Caco-2 (cell line): ENCODE results near the gene ATP10B. TPM values are rescaled to one million over a fixed set of nuclear protein-coding genes. Genes with fewer than 3 reads are reported as not detected.

Experiments
- BruUV-seq: library from RNA; stranded (reverse); fragments of 400-500 nt; replicated peaks from 2 replicates; lab custom pipeline; 2021; lab: Mats Ljungman, UMichigan
- CTCF ChIA-PET: fragments of 300-600 bp; sonication (Branson Sonifier 250); formaldehyde crosslinking; loops from one replicate; lab custom pipeline; 2022; ENCODE audit warnings: antibody characterized with exemption; lab: Charles Lee
- POLR2A ChIA-PET: fragments of 300-600 bp; sonication (Branson Sonifier 250); formaldehyde crosslinking; loops from one replicate; lab custom pipeline; 2022; ENCODE audit warnings: antibody characterized with exemption; lab: Charles Lee
- DNase-seq, 2 experiments: peaks; one replicate each; pipeline versions ENCODE4 v3.0.0 to v3.0.0-alpha.2; 2020 to 2022
- H3K27me3 ChIP-seq: replicated peaks from 2 replicates; pipeline ENCODE4 v1.6.0; 2011; ENCODE audit warnings: low read length; ENCODE audit not compliant: control insufficient read depth, insufficient read depth
- H3K36me3 ChIP-seq: 2 replicates; pipeline ENCODE4 v1.5.1; 2011; ENCODE audit warnings: low read length; ENCODE audit not compliant: control insufficient read depth, insufficient read depth
- H3K4me1 ChIP-seq: fragments of 250-450 bp; sonication (Bioruptor Pico); 2 replicates; pipeline ENCODE4 v1.5.1; 2020; ENCODE audit warnings: mild to moderate bottlenecking
- H3K4me3 ChIP-seq: 2 replicates; pipeline ENCODE4 v1.5.1; 2011; ENCODE audit warnings: low read depth, mild to moderate bottlenecking, control low read depth, low read length
- H3K9me3 ChIP-seq: fragments of 250-450 bp; sonication (Bioruptor Pico); 2 replicates; pipeline ENCODE4 v1.5.1; 2020; ENCODE audit warnings: mild to moderate bottlenecking, moderate library complexity
- H3K27ac Mint-ChIP-seq: one replicate; pipeline ENCODE4 v1.8.0; 2022; ENCODE audit warnings: mixed read lengths; ENCODE audit not compliant: unreplicated experiment
- H3K27me3 Mint-ChIP-seq: one replicate; pipeline ENCODE4 v1.8.0; 2022; ENCODE audit warnings: mixed read lengths; ENCODE audit not compliant: insufficient read depth, unreplicated experiment
- H3K36me3 Mint-ChIP-seq: one replicate; pipeline ENCODE4 v1.8.0; 2022; ENCODE audit warnings: mild to moderate bottlenecking, mixed read lengths; ENCODE audit not compliant: insufficient read depth, unreplicated experiment
- H3K4me1 Mint-ChIP-seq: one replicate; pipeline ENCODE4 v1.8.0; 2022; ENCODE audit warnings: low read depth, mixed read lengths; ENCODE audit not compliant: unreplicated experiment
- H3K4me3 Mint-ChIP-seq: one replicate; pipeline ENCODE4 v1.8.0; 2022; ENCODE audit warnings: mild to moderate bottlenecking, moderate library complexity, mixed read lengths; ENCODE audit not compliant: unreplicated experiment
- H3K9me3 Mint-ChIP-seq: one replicate; pipeline ENCODE4 v1.8.0; 2022; ENCODE audit warnings: mixed read lengths; ENCODE audit not compliant: unreplicated experiment
- intact Hi-C: fragments of 100-400 bp; cut with micrococcal nuclease; formaldehyde crosslinking; loops from one replicate; pipeline ENCODE4 v1.10.0; 2022; ENCODE audit not compliant: unreplicated experiment
- total RNA-seq: library from RNA; stranded (reverse); gene quantifications from 2 replicates; pipeline ENCODE4 v1.2.3, GENCODE V29; 2022
- TF ChIP-seq, protein P1 (sequence below), 2 experiments: fragments of 200-600 bp in 1 of 2; IDR thresholded peaks; 1 replicate in 1 of 2; 2 replicates in 1 of 2; pipeline versions ENCODE4 v1.5.1 to v1.8.0; 2011 to 2022; ENCODE audit warnings: antibody characterized with exemption in 1 of 2, control low read depth in 1 of 2, inconsistent platforms in 1 of 2, low read depth in 1 of 2, low read length in 1 of 2, mild to moderate bottlenecking in 1 of 2, moderate library complexity in 1 of 2; ENCODE audit not compliant: insufficient read depth in 1 of 2, severe bottlenecking in 1 of 2, unreplicated experiment in 1 of 2

ATP10B gene
- total RNA-seq, 1 experiment from 2014 or later = 0.43 TPM

DNA sequence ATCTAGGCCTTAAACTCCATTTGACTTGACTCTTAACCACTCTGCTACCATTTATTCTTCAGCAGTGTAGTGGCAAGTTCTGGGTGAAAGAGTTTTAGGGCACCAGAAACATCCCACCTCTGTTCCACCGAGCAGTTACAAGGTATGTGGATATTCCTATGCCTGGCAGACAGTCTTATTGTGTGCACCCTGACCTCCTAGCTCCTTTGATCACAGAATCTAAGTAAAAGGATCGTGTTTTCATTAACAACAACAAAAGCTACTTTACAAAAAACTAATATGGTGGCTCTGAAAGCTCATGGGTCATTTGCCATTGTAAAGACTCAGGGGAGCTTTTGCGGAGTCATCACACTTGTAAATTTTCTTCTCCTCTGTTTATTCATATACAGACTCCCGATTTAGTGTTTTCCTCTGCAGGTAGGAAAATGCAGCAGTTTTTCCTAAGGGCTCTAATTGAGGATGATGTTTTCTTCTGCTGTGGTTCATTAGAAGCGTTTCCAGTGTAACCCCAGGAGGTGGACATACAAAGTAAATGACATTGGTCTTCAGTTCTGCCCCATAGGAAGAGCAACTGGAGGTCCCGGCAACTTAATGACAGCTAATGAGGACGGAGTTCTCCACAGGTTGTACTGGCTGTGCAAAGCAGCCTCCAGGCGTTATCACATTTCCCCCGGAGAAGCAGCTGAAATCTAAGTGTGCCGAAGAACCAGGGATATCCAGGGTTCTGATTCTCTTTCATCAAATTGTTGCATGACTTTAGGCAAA, 78.2 kb downstream of the ATP10B start:
- TF ChIP-seq, protein P1, sequence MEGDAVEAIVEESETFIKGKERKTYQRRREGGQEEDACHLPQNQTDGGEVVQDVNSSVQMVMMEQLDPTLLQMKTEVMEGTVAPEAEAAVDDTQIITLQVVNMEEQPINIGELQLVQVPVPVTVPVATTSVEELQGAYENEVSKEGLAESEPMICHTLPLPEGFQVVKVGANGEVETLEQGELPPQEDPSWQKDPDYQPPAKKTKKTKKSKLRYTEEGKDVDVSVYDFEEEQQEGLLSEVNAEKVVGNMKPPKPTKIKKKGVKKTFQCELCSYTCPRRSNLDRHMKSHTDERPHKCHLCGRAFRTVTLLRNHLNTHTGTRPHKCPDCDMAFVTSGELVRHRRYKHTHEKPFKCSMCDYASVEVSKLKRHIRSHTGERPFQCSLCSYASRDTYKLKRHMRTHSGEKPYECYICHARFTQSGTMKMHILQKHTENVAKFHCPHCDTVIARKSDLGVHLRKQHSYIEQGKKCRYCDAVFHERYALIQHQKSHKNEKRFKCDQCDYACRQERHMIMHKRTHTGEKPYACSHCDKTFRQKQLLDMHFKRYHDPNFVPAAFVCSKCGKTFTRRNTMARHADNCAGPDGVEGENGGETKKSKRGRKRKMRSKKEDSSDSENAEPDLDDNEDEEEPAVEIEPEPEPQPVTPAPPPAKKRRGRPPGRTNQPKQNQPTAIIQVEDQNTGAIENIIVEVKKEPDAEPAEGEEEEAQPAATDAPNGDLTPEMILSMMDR (IDR thresholded peaks at IDR 0.05; ENCODE audit: insufficient read depth in 1 of 2, low read depth in 1 of 2, low read length in 1 of 2, severe bottlenecking in 1 of 2, unreplicated experiment in 1 of 2) = no peak
- BruUV-seq = no TSS peak
- Mint-ChIP-seq H3K36me3 (no peaks in the 10 kb centered on the region), H3K9me3 (no peaks in the 10 kb centered on the region), H3K27ac (no peak overlapping the region), H3K4me1 (no peaks in the 10 kb centered on the region), H3K27me3 (peaks cover 3% of the 10 kb centered on the region), H3K4me3 (no peak overlapping the region)
- POLR2A ChIA-PET = no interaction called here
- intact Hi-C loops = no loop called here
- Histone ChIP-seq H3K4me1 (no peaks in the 10 kb centered on the region), H3K4me3 (no peak overlapping the region), H3K36me3 (no peaks in the 10 kb centered on the region), H3K27me3 (no peaks in the 10 kb centered on the region), H3K9me3 (no peaks in the 10 kb centered on the region)
- CTCF ChIA-PET = no interaction called here
- no peak for DNase-seq

- H3K4me1 ChIP-seq = no peaks in the 10 kb centered on the region
- intact Hi-C loops = no loop called here
- no peak overlapping the region for H3K4me3 Mint-ChIP-seq
- ChIA-PET POLR2A (no interaction called here), CTCF (no interaction called here)
- no peaks in the 10 kb centered on the region for H3K27me3 ChIP-seq
- no peaks in the 10 kb centered on the region for H3K9me3 ChIP-seq
- no peak for DNase-seq
- BruUV-seq = no TSS peak
- peaks cover 3% of the 10 kb centered on the region for H3K27me3 Mint-ChIP-seq
- no peaks in the 10 kb centered on the region for H3K36me3 Mint-ChIP-seq
- no peaks in the 10 kb centered on the region for H3K36me3 ChIP-seq
- H3K27ac Mint-ChIP-seq = no peak overlapping the region
- TF ChIP-seq, protein P1 (IDR thresholded peaks at IDR 0.05; ENCODE audit: insufficient read depth in 1 of 2, low read depth in 1 of 2, low read length in 1 of 2, severe bottlenecking in 1 of 2, unreplicated experiment in 1 of 2) = no peak
- no peaks in the 10 kb centered on the region for H3K9me3 Mint-ChIP-seq
- no peaks in the 10 kb centered on the region for H3K4me1 Mint-ChIP-seq
- H3K4me3 ChIP-seq = no peak overlapping the region
These were observed 79.2 kb downstream of the ATP10B start for GRCh38 chr5:160772854-160773253.

- Mint-ChIP-seq H3K27me3 (no peaks in the 10 kb centered on the region), H3K36me3 (no peaks in the 10 kb centered on the region), H3K9me3 (no peaks in the 10 kb centered on the region), H3K27ac (no peak overlapping the region), H3K4me1 (no peaks in the 10 kb centered on the region), H3K4me3 (no peak overlapping the region)
- TF ChIP-seq, protein P1 (IDR thresholded peaks at IDR 0.05; ENCODE audit: insufficient read depth in 1 of 2, low read depth in 1 of 2, low read length in 1 of 2, severe bottlenecking in 1 of 2, unreplicated experiment in 1 of 2) = no peak
- Histone ChIP-seq H3K4me3 (no peak overlapping the region), H3K36me3 (no peaks in the 10 kb centered on the region), H3K9me3 (no peaks in the 10 kb centered on the region), H3K27me3 (no peaks in the 10 kb centered on the region), H3K4me1 (no peaks in the 10 kb centered on the region)
- ChIA-PET CTCF (no interaction called here), POLR2A (no interaction called here)
- no TSS peak for BruUV-seq
- intact Hi-C loops = no loop called here
- DNase-seq = no peak
These were observed 81.3 kb downstream of the ATP10B start for GRCh38 chr5:160770718-160771117.
